ENCODE results near the gene GALNT16. TPM values are rescaled to one million over a fixed set of nuclear protein-coding genes. Genes with fewer than 3 reads are reported as not detected.

GALNT16 gene
- total and polyA plus RNA-seq, 2 of the 8 experiments (the other 6 are each of a cell fraction or from before 2014, with no cell fraction given) = 5.4 to 6.3 TPM

GRCh38 chr14:69282448-69282847, 22.5 kb downstream of the GALNT16 start (continued):
- TF ChIP-seq CTBP2 (IDR thresholded peaks at IDR 0.05; ENCODE audit: borderline replicate concordance, insufficient read depth, insufficient read length, low read length) = no peak
- TF ChIP-seq NANOG (IDR thresholded peaks at IDR 0.05; ENCODE audit: insufficient read depth, low read depth, low read length, poor library complexity, severe bottlenecking) = no peak
- TF ChIP-seq TEAD4 (IDR thresholded peaks at IDR 0.05; ENCODE audit: low read depth, low read length) = no peak
- TF ChIP-seq YY1 (IDR thresholded peaks at IDR 0.05; ENCODE audit: low read depth, low read length) = no peak
- TF ChIP-seq JUND (IDR thresholded peaks at IDR 0.05; ENCODE audit: low read length) = no peak

Data from H1 (cell line).